K562 (cell line): ENCODE measurements around the gene ARF1. TPM values are rescaled to one million over a fixed set of nuclear protein-coding genes. Genes with fewer than 3 reads are reported as not detected.

Experiments used
- ARNT ChIP-seq, 2 experiments: fragments of 450-650 bp; IDR thresholded peaks; 2 replicates each; pipeline ENCODE4 v1.6.1; 2016; ENCODE audit warnings: mild to moderate bottlenecking in 1 of 2
- BCOR ChIP-seq: fragments of 450-650 bp; IDR thresholded peaks from 2 replicates; pipeline ENCODE4 v1.6.1; 2016
- FOXM1 ChIP-seq, 2 experiments: fragments of 450-650 bp in 1 of 2; sonication (generic) in 1 of 2; formaldehyde crosslinking in 1 of 2; IDR thresholded peaks; 2 replicates each; pipeline versions ENCODE4 v1.6.1 to v1.9.0; 2017 to 2022; ENCODE audit warnings: low read depth in 2 of 2, mild to moderate bottlenecking in 2 of 2, missing genetic modification reagents in 1 of 2, moderate library complexity in 1 of 2
- FOXP4 ChIP-seq: sonication (generic); formaldehyde crosslinking; IDR thresholded peaks from 2 replicates; pipeline ENCODE4 v1.8.0; 2022; ENCODE audit warnings: mild to moderate bottlenecking, missing genetic modification reagents, borderline replicate concordance
- GATA2 ChIP-seq: sonication (generic); formaldehyde crosslinking; IDR thresholded peaks from 2 replicates; pipeline ENCODE4 v1.4.0; 2020; ENCODE audit warnings: mild to moderate bottlenecking, missing genetic modification reagents
- KAT8 ChIP-seq: fragments of 450-650 bp; IDR thresholded peaks from 2 replicates; pipeline ENCODE4 v1.6.1; 2016; ENCODE audit warnings: low read depth, mild to moderate bottlenecking
- NFIC ChIP-seq: fragments of 450-650 bp; IDR thresholded peaks from 2 replicates; pipeline ENCODE4 v1.6.1; 2017; ENCODE audit warnings: mild to moderate bottlenecking, inconsistent platforms
- PHF8 ChIP-seq: fragments of 200-600 bp; sonication (generic); IDR thresholded peaks from 2 replicates; pipeline ENCODE4 v1.6.1; 2012; ENCODE audit warnings: mixed run types, mild to moderate bottlenecking, inconsistent platforms, low read length, moderate library complexity, borderline replicate concordance
- POLR2A ChIP-seq: fragments of 450-650 bp; conservative IDR thresholded peaks from 2 replicates; pipeline ENCODE4 v1.6.1; 2016
- PRDM10 ChIP-seq: fragments of 450-650 bp; IDR thresholded peaks from 2 replicates; pipeline ENCODE4 v1.6.1; 2018; ENCODE audit not compliant: partially characterized antibody
- TCF15 ChIP-seq: fragments of 250-450 bp; sonication (Bioruptor Pico); IDR thresholded peaks from 2 replicates; pipeline ENCODE4 v1.8.0; 2022; ENCODE audit warnings: moderate library complexity, mild to moderate bottlenecking, inconsistent platforms
- ZNF165 ChIP-seq: fragments of 250-450 bp; sonication (Bioruptor Pico); IDR thresholded peaks from 2 replicates; pipeline ENCODE4 v1.4.0; 2020; ENCODE audit warnings: borderline replicate concordance
- ZNF212 ChIP-seq: fragments of 450-650 bp; formaldehyde crosslinking; IDR thresholded peaks from 2 replicates; pipeline ENCODE4 v1.4.0; 2020; ENCODE audit warnings: mild to moderate bottlenecking
- ZNF263 ChIP-seq: sonication (generic); formaldehyde crosslinking; IDR thresholded peaks from 2 replicates; pipeline ENCODE4 v1.8.0; 2022; ENCODE audit warnings: mild to moderate bottlenecking, missing genetic modification reagents, borderline replicate concordance
- ZNF398 ChIP-seq: fragments of 250-450 bp; sonication (Bioruptor Pico); IDR thresholded peaks from 2 replicates; pipeline ENCODE4 v1.8.0; 2021; ENCODE audit warnings: moderate library complexity, mild to moderate bottlenecking, inconsistent platforms
- ZNF431 ChIP-seq: sonication (generic); formaldehyde crosslinking; IDR thresholded peaks from 2 replicates; pipeline ENCODE4 v1.8.0; 2022; ENCODE audit warnings: mild to moderate bottlenecking, missing genetic modification reagents
- ZNF584 ChIP-seq: fragments of 200-800 bp; sonication (Bioruptor generic); IDR thresholded peaks from 2 replicates; pipeline ENCODE4 v1.6.1; 2016; ENCODE audit warnings: low read depth, mild to moderate bottlenecking, missing genetic modification characterization, missing compliant biosample characterization
- polyA plus RNA-seq, 8 experiments: library from polyadenylated mRNA; depleted of rRNA in 4 of 8; stranded (reverse) in 5 of 8; unstranded in 3 of 8; fragments of >200 nt; fragmentation: Nextera tagmentation in 2 of 8; fragmentation: Illumina TruSeq in 1 of 8; extraction: Ambion mirVana in 2 of 8; extraction: Trizol in 1 of 8; gene quantifications; 2 replicates each; pipeline versions ENCODE4 v1.2.1 to v1.2.3, GENCODE V29; 2011 to 2014; ENCODE audit warnings: inconsistent platforms in 1 of 8, missing spikeins in 1 of 8
- total RNA-seq, 7 experiments: library from RNA; depleted of rRNA in 6 of 7; stranded (reverse); fragments of >200 nt in 6 of 7; fragmentation: Illumina TruSeq in 2 of 7; extraction: Trizol in 2 of 7; gene quantifications; 2 replicates each; pipeline versions ENCODE4 v1.2.1 to v1.2.3, GENCODE V29; 2011 to 2021; ENCODE audit warnings: low replicate concordance in 1 of 7

Gene ARF1
- total and polyA plus RNA-seq, 9 of the 15 experiments (the other 6 are each of a cell fraction or from before 2014, with no cell fraction given) = 69.8 to 593 (median 325) TPM

GRCh38 chr1:228139406-228139930, 57.0 kb downstream of the ARF1 start (continued):
- TF ChIP-seq FOXM1 (IDR thresholded peaks at IDR 0.05; ENCODE audit: low read depth) = peak; percentile 27; the same call in 1 of the 2 replicates
- no peak for TF ChIP-seq FOXM1 (CRISPR knock-in tag; IDR thresholded peaks at IDR 0.05; ENCODE audit: low read depth)
- no peak for TF ChIP-seq KAT8
- TF ChIP-seq ZNF212 (CRISPR knock-in tag) = peak; percentile 74; the same call in 1 of the 2 replicates
- no peak for TF ChIP-seq ZNF431 (CRISPR knock-in tag)
- TF ChIP-seq ARNT (IDR thresholded peaks at IDR 0.05) = no peak
- TF ChIP-seq TCF15 (CRISPR knock-in tag) = 0 out of 2 replicates have a peak, but pooled peaks have one; percentile 63
- TF ChIP-seq NFIC = peak; percentile 36; the same call in 1 of the 2 replicates
- no peak for TF ChIP-seq ZNF584 (CRISPR knock-in tag)
- no peak for TF ChIP-seq GATA2 (CRISPR knock-in tag)
- no peak for TF ChIP-seq ZNF165 (CRISPR knock-in tag)
- 0 out of 2 replicates have a peak, but pooled peaks have one; percentile 57 for TF ChIP-seq BCOR
- TF ChIP-seq ZNF263 (CRISPR knock-in tag) = peak; percentile 50; the same call in 1 of the 2 replicates
- TF ChIP-seq FOXP4 (CRISPR knock-in tag) = no peak
- no peak for TF ChIP-seq ZNF398
- TF ChIP-seq PHF8 = peak; percentile 52
- TF ChIP-seq POLR2A = peak; percentile 84
- peak; percentile 29 for TF ChIP-seq PRDM10
